AG04450 (cell line): ENCODE data around the gene SYCP2L. TPM values are rescaled to one million over a fixed set of nuclear protein-coding genes. Genes with fewer than 3 reads are reported as not detected.

ENCODE experiments used
- CTCF ChIA-PET: fragments of 300-600, 350-600 bp; formaldehyde crosslinking; extraction: SDS; loops from one replicate; lab custom pipeline; 2022; ENCODE audit warnings: antibody characterized with exemption, inconsistent platforms; lab: Charles Lee
- POLR2A ChIA-PET: fragments of 350-600 bp; formaldehyde crosslinking; extraction: SDS; loops from one replicate; lab custom pipeline; 2021; ENCODE audit warnings: antibody characterized with exemption, inconsistent platforms; lab: Yijun Ruan, JAX
- DNase-seq: peaks from one replicate; pipeline ENCODE4 v3.0.0-alpha.2; 2011; ENCODE audit warnings: low read depth, low spot score
- H3K27ac ChIP-seq: one replicate; pipeline ENCODE4 v1.5.1; 2012; ENCODE audit warnings: low read depth, low read length, control low read depth
- H3K27me3 ChIP-seq: one replicate; pipeline ENCODE4 v1.6.0; 2012; ENCODE audit warnings: low read length; ENCODE audit not compliant: control insufficient read depth, insufficient read depth
- H3K4me3 ChIP-seq: 2 replicates; pipeline ENCODE4 v1.5.1; 2011; ENCODE audit warnings: mild to moderate bottlenecking, low read depth, low read length, control low read depth
- H3K9me3 ChIP-seq: 2 replicates; pipeline ENCODE4 v1.5.1; 2012; ENCODE audit warnings: low read length; ENCODE audit not compliant: control insufficient read depth, insufficient read depth
- polyA plus RNA-seq: library from polyadenylated mRNA; depleted of rRNA; stranded (reverse); fragments of >200 nt; gene quantifications from 2 replicates; pipeline ENCODE4 v1.2.3, GENCODE V29; 2011
- TF ChIP-seq, protein P1 (sequence below): IDR thresholded peaks from 2 replicates; pipeline ENCODE4 v1.5.1; 2011; ENCODE audit warnings: low read depth, low read length, control low read depth, inconsistent platforms

The SYCP2L gene
- polyA plus RNA-seq, 1 experiment, result 0.22 TPM

DNA sequence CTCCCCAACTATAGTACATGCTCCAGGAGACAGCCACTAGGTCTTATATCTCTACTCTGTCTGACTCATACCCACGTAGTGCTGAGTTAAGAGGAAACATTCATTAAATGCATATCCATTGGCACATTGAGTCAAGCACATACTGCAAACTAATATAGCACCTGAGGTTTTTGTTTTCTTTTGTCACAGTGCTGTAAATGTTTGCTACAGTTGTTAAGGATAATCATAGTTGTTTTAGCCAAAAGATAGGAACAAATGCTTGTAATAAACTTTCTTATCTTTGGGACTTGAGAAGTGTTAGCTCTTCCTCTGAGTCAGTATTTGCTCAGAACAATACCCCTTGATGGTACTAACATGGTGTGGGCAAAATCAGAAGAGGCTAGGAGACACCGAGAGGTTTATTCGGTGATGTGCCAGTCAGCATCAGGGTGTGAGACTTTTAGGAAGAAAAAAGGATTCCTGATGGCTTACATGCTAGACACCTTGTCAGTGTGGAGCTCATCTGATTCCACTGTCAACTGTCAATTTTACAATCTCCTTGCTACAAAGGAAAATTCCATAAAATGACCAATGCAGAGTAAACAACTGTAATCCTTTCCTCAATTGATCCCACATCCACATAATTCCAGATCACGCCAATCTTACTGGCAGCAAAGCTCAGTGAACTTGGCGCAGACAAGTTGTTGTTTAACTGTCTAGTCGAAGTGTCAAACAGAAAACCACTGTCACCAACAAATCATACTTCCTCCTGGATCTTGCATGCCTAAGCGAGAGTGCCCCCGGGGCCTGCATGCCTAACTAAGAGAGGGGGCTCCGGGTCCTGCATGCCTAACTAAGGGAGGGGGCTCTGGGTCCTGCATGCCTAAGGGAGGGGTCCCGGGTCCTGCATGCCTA, 121.1 kb downstream of the SYCP2L start:
- peak overlapping the region; percentile 25 for H3K27ac ChIP-seq
- TF ChIP-seq, protein P1, sequence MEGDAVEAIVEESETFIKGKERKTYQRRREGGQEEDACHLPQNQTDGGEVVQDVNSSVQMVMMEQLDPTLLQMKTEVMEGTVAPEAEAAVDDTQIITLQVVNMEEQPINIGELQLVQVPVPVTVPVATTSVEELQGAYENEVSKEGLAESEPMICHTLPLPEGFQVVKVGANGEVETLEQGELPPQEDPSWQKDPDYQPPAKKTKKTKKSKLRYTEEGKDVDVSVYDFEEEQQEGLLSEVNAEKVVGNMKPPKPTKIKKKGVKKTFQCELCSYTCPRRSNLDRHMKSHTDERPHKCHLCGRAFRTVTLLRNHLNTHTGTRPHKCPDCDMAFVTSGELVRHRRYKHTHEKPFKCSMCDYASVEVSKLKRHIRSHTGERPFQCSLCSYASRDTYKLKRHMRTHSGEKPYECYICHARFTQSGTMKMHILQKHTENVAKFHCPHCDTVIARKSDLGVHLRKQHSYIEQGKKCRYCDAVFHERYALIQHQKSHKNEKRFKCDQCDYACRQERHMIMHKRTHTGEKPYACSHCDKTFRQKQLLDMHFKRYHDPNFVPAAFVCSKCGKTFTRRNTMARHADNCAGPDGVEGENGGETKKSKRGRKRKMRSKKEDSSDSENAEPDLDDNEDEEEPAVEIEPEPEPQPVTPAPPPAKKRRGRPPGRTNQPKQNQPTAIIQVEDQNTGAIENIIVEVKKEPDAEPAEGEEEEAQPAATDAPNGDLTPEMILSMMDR, result no peak

DNA sequence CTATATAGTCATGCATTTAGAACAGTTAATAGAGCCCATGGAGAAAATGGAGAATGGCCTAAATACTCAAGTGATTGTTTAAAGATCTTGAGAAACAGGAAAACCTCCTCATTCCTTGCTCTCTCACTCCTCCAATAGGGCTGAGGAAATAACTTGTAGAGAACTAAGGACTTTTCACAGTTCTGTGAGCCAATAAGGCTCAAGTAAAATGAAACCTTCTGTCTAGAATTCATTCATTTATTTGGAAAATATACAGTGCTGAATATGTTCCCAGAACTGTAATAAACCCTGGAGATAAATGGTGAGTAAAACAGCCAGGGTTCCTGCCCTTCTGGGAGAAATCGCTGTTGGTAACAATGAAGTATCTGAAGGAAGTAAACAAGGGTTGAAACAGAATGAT, 122.0 kb downstream of the SYCP2L start:
- H3K9me3 ChIP-seq, result no peaks in the 10 kb centered on the region
- ChIA-PET CTCF (interaction anchor here (1.3 kb wide), 1 partner anchor 54 kb away, joined by 4 read pairs; no protein-coding TSS in a partner anchor), POLR2A (no interaction called here)
- H3K27me3 ChIP-seq, result no peaks in the 10 kb centered on the region
- DNase-seq, result no peak
- no peak overlapping the region for H3K27ac ChIP-seq
- no peak overlapping the region for H3K4me3 ChIP-seq
- TF ChIP-seq, protein P1, result no peak

More for the DNA sequence above, 121.1 kb downstream of the SYCP2L start:
- Histone ChIP-seq H3K27me3 (no peaks in the 10 kb centered on the region), H3K4me3 (no peak overlapping the region), H3K9me3 (no peaks in the 10 kb centered on the region)
- ChIA-PET CTCF (interaction anchor here (1.1 to 1.3 kb wide), 2 partner anchors 53 to 56 kb away, joined by 3 to 4 read pairs; no protein-coding TSS in a partner anchor), POLR2A (no interaction called here)
- DNase-seq, result no peak

DNA sequence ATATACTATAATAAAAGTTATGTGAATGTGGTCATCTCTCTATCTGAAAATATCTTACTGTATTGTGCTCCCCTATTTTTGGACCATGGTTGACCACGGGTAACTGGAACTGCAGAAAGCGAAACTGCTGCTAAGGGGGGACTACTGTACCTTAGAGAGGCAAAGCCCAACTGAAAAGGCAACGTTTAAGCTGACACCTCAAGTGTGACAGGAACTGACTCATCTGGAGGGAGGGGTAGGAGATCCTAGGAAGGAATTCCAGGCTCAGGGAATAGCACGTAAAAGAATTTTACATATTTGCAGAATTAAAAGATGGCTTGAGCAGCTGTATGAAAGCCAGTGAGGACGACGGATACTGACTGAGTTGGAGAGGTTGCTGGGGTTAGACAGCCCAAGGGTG, 122.5 kb downstream of the SYCP2L start:
- DNase-seq, result no peak

DNA sequence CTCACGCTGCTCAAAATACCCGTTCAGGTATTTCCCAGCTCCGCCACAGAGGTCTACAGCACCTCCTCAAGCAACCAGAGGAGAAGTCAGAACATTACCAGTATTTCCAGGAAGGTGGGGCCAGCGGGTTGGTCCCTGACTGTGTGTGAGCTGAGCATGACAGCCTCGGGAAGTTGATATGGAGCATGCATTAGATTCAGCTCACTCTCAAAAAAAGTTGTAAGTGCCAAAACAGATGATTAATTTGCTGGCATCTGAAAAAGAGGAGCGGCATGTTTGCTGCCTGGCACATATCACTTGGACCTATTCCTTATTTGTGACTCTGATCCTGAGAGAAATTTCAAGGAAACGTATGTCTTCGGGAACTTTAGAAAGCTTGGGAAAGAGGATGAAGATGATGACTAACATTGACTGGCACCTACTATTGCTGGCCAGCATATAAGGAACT, 125.0 kb downstream of the SYCP2L start:
- CTCF ChIA-PET, result no interaction called here
- POLR2A ChIA-PET, result no interaction called here
- Histone ChIP-seq H3K27me3 (no peaks in the 10 kb centered on the region), H3K4me3 (no peak overlapping the region), H3K27ac (no peak overlapping the region), H3K9me3 (no peaks in the 10 kb centered on the region)
- TF ChIP-seq, protein P1, result no peak
- no peak for DNase-seq

More for the DNA sequence above, 122.5 kb downstream of the SYCP2L start:
- Histone ChIP-seq H3K4me3 (no peak overlapping the region), H3K27me3 (no peaks in the 10 kb centered on the region), H3K9me3 (no peaks in the 10 kb centered on the region), H3K27ac (no peak overlapping the region)
- ChIA-PET POLR2A (no interaction called here), CTCF (interaction anchor here (0.8 kb wide), 1 partner anchor 55 kb away, joined by 5 read pairs; no protein-coding TSS in a partner anchor)
- TF ChIP-seq, protein P1, result no peak

DNA sequence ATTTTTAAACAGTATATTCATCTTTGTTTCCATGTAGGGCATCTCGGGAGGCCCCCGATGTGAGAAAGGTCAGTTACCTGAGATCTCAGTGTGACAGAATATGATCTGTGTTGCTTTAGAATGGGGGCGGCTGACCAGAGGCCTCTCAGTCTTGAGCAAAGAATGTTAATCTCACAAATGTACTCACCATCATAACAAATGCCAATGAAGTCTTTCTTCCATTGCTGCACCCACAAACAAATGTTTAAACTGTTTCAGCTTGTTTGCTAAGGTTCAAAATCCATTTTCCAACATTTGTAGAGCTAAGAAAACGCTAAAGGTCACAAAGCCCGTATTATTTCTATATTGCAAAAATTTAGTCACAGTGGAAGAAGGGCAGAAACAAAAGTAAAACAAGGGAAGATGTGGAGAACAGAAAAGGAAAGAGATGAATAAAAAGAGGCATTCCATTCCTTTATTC, 125.5 kb downstream of the SYCP2L start:
- ChIA-PET CTCF (no interaction called here), POLR2A (no interaction called here)
- H3K9me3 ChIP-seq, result no peaks in the 10 kb centered on the region
- DNase-seq, result no peak
- TF ChIP-seq, protein P1, result no peak
- no peak overlapping the region for H3K27ac ChIP-seq
- H3K4me3 ChIP-seq, result no peak overlapping the region
- no peaks in the 10 kb centered on the region for H3K27me3 ChIP-seq
